ENCODE measurements around the gene HYDIN.

The HYDIN gene

GRCh38 chr16:70804734-70805169 lies 425.8 kb downstream of the HYDIN start:
- ATAC-seq, result no peak
- TF ChIP-seq PPARA (CRISPR knock-in tag; IDR thresholded peaks at IDR 0.05; ENCODE audit: borderline replicate concordance) (no peak), OSR1 (CRISPR knock-in tag; IDR thresholded peaks at IDR 0.05) (no peak), ZC3H10 (CRISPR knock-in tag; IDR thresholded peaks at IDR 0.05) (no peak)

DNA sequence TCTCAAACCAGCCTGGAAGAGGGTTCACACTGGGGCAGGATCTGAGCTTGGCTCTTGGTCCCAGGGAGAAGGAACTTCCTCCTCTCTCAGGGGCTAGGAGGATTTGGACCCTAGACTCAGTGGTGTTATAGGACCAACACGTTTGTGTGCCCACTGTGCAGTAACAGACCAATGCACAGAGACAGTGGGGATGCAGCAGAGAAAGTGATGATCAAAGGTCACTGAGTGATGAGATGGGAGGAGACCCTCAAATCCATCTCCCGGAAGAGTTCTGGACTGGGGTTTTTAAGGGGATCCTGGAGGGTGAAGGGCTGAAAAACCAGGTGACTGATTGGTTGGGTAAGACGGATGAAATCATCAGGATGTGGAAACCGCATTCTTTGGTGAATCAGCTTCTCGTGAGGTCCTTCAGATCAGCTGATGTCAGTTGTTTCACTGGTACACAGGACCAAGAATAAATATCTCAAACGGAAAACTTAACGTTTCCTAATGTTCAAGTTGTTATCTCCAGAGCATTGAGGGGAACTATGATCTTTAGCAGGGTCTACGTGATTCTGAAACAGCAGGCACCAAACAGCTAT lies 426.3 kb downstream of the HYDIN start:
- no peak for ATAC-seq
- TF ChIP-seq ZC3H10 (CRISPR knock-in tag; IDR thresholded peaks at IDR 0.05), result no peak
- no peak for TF ChIP-seq ZNF565 (CRISPR knock-in tag; conservative IDR thresholded peaks at IDR 0.05; ENCODE audit: low read depth)
- no peak for TF ChIP-seq ISL1 (CRISPR knock-in tag; IDR thresholded peaks at IDR 0.05)
- TF ChIP-seq SNAI2 (CRISPR knock-in tag; IDR thresholded peaks at IDR 0.05), result no peak
- no peak for TF ChIP-seq CSRNP3 (CRISPR knock-in tag; IDR thresholded peaks at IDR 0.05)
- TF ChIP-seq TOX (CRISPR knock-in tag; IDR thresholded peaks at IDR 0.05; ENCODE audit: borderline replicate concordance), result no peak
- no peak for TF ChIP-seq ESRRG (CRISPR knock-in tag; IDR thresholded peaks at IDR 0.05)
- no peak for TF ChIP-seq CSDC2 (CRISPR knock-in tag; IDR thresholded peaks at IDR 0.05)
- TF ChIP-seq ZFP30 (CRISPR knock-in tag; IDR thresholded peaks at IDR 0.05), result no peak
- no peak for TF ChIP-seq ZFP3 (CRISPR knock-in tag; IDR thresholded peaks at IDR 0.05)
- TF ChIP-seq ZNF70 (CRISPR knock-in tag; IDR thresholded peaks at IDR 0.05), result no peak
- TF ChIP-seq RARB (CRISPR knock-in tag; IDR thresholded peaks at IDR 0.05), result no peak
- TF ChIP-seq ZNF8 (CRISPR knock-in tag; IDR thresholded peaks at IDR 0.05), result no peak
- TF ChIP-seq TCF4 (CRISPR knock-in tag; IDR thresholded peaks at IDR 0.05; ENCODE audit: borderline replicate concordance), result no peak
- TF ChIP-seq, protein P1, sequence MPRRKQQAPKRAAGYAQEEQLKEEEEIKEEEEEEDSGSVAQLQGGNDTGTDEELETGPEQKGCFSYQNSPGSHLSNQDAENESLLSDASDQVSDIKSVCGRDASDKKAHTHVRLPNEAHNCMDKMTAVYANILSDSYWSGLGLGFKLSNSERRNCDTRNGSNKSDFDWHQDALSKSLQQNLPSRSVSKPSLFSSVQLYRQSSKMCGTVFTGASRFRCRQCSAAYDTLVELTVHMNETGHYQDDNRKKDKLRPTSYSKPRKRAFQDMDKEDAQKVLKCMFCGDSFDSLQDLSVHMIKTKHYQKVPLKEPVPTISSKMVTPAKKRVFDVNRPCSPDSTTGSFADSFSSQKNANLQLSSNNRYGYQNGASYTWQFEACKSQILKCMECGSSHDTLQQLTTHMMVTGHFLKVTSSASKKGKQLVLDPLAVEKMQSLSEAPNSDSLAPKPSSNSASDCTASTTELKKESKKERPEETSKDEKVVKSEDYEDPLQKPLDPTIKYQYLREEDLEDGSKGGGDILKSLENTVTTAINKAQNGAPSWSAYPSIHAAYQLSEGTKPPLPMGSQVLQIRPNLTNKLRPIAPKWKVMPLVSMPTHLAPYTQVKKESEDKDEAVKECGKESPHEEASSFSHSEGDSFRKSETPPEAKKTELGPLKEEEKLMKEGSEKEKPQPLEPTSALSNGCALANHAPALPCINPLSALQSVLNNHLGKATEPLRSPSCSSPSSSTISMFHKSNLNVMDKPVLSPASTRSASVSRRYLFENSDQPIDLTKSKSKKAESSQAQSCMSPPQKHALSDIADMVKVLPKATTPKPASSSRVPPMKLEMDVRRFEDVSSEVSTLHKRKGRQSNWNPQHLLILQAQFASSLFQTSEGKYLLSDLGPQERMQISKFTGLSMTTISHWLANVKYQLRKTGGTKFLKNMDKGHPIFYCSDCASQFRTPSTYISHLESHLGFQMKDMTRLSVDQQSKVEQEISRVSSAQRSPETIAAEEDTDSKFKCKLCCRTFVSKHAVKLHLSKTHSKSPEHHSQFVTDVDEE (CRISPR knock-in tag; IDR thresholded peaks at IDR 0.05), result no peak
- no peak for TF ChIP-seq BACH2 (CRISPR knock-in tag; IDR thresholded peaks at IDR 0.05; ENCODE audit: borderline replicate concordance)
- no peak for TF ChIP-seq ARNTL (CRISPR knock-in tag; IDR thresholded peaks at IDR 0.05; ENCODE audit: borderline replicate concordance, low read depth)
- no peak for TF ChIP-seq OSR1 (CRISPR knock-in tag; IDR thresholded peaks at IDR 0.05)

- ATAC-seq, result no peak
- no peak for TF ChIP-seq CREB5 (CRISPR knock-in tag; IDR thresholded peaks at IDR 0.05; ENCODE audit: low read depth)
- TF ChIP-seq ISL1 (CRISPR knock-in tag; IDR thresholded peaks at IDR 0.05), result no peak
- no peak for TF ChIP-seq OSR1 (CRISPR knock-in tag; IDR thresholded peaks at IDR 0.05)
- TF ChIP-seq ARNTL (CRISPR knock-in tag; IDR thresholded peaks at IDR 0.05; ENCODE audit: borderline replicate concordance, low read depth), result no peak
- TF ChIP-seq, protein P2, sequence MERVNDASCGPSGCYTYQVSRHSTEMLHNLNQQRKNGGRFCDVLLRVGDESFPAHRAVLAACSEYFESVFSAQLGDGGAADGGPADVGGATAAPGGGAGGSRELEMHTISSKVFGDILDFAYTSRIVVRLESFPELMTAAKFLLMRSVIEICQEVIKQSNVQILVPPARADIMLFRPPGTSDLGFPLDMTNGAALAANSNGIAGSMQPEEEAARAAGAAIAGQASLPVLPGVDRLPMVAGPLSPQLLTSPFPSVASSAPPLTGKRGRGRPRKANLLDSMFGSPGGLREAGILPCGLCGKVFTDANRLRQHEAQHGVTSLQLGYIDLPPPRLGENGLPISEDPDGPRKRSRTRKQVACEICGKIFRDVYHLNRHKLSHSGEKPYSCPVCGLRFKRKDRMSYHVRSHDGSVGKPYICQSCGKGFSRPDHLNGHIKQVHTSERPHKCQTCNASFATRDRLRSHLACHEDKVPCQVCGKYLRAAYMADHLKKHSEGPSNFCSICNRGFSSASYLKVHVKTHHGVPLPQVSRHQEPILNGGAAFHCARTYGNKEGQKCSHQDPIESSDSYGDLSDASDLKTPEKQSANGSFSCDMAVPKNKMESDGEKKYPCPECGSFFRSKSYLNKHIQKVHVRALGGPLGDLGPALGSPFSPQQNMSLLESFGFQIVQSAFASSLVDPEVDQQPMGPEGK (CRISPR knock-in tag; IDR thresholded peaks at IDR 0.05; ENCODE audit: borderline replicate concordance), result no peak
- no peak for TF ChIP-seq BACH2 (CRISPR knock-in tag; IDR thresholded peaks at IDR 0.05; ENCODE audit: borderline replicate concordance)
- TF ChIP-seq CSDC2 (CRISPR knock-in tag; IDR thresholded peaks at IDR 0.05), result no peak
- no peak for TF ChIP-seq ZFP30 (CRISPR knock-in tag; IDR thresholded peaks at IDR 0.05)
- TF ChIP-seq ZFP3 (CRISPR knock-in tag; IDR thresholded peaks at IDR 0.05), result no peak
- TF ChIP-seq, protein P3, sequence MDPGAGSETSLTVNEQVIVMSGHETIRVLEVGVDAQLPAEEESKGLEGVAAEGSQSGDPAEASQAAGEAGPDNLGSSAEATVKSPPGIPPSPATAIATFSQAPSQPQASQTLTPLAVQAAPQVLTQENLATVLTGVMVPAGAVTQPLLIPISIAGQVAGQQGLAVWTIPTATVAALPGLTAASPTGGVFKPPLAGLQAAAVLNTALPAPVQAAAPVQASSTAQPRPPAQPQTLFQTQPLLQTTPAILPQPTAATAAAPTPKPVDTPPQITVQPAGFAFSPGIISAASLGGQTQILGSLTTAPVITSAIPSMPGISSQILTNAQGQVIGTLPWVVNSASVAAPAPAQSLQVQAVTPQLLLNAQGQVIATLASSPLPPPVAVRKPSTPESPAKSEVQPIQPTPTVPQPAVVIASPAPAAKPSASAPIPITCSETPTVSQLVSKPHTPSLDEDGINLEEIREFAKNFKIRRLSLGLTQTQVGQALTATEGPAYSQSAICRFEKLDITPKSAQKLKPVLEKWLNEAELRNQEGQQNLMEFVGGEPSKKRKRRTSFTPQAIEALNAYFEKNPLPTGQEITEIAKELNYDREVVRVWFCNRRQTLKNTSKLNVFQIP (CRISPR knock-in tag; IDR thresholded peaks at IDR 0.05; ENCODE audit: borderline replicate concordance, low read depth), result no peak
- TF ChIP-seq, protein P1 (CRISPR knock-in tag; IDR thresholded peaks at IDR 0.05), result no peak
These were observed 427.2 kb downstream of the HYDIN start for GRCh38 chr16:70803319-70803718.

All from SK-N-SH treated with all-trans-retinoic acid at 6 μM for 48 hours (cell line).